K562 (cell line): ENCODE results near the gene IL6R. TPM values are rescaled to one million over a fixed set of nuclear protein-coding genes. Genes with fewer than 3 reads are reported as not detected.

ENCODE experiments used
- BRF1 ChIP-seq: IDR thresholded peaks from 3 replicates; pipeline ENCODE4 v1.6.1; 2011; ENCODE audit warnings: borderline replicate concordance, mild to moderate bottlenecking; ENCODE audit not compliant: insufficient read length; ENCODE audit errors: extremely low read depth
- CREBBP ChIP-seq: IDR thresholded peaks from one replicate; pipeline ENCODE4 v1.6.1; 2012; ENCODE audit warnings: low read depth, mild to moderate bottlenecking, control low read depth, inconsistent platforms, low read length
- DNMT1 ChIP-seq: fragments of 450-650 bp; IDR thresholded peaks from 2 replicates; pipeline ENCODE4 v1.6.1; 2016; ENCODE audit warnings: antibody characterized with exemption, mild to moderate bottlenecking
- EHMT2 ChIP-seq: fragments of 450-650 bp; IDR thresholded peaks from 2 replicates; pipeline ENCODE4 v1.6.1; 2018; ENCODE audit warnings: antibody characterized with exemption
- GATAD2B ChIP-seq: fragments of 450-650 bp; IDR thresholded peaks from 2 replicates; pipeline ENCODE4 v1.6.1; 2017; ENCODE audit warnings: mild to moderate bottlenecking, borderline replicate concordance
- HDAC2 ChIP-seq: fragments of 450-650 bp; IDR thresholded peaks from 2 replicates; pipeline ENCODE4 v1.6.1; 2016; ENCODE audit warnings: mild to moderate bottlenecking
- HINFP ChIP-seq: fragments of 450-650 bp; conservative IDR thresholded peaks from 2 replicates; pipeline ENCODE4 v1.6.1; 2016; ENCODE audit warnings: missing genetic modification characterization, low read depth, mild to moderate bottlenecking, control low read depth, missing compliant biosample characterization
- KLF13 ChIP-seq: fragments of 450-650 bp; IDR thresholded peaks from 2 replicates; pipeline ENCODE4 v1.6.1; 2016; ENCODE audit warnings: missing genetic modification characterization, low read depth, mild to moderate bottlenecking, missing compliant biosample characterization, moderate library complexity, borderline replicate concordance
- MCM5 ChIP-seq: fragments of 450-650 bp; IDR thresholded peaks from 2 replicates; pipeline ENCODE4 v1.6.1; 2016; ENCODE audit warnings: low read depth
- MCM7 ChIP-seq, 2 experiments: fragments of 450-650 bp; IDR thresholded peaks; 2 replicates each; pipeline ENCODE4 v1.6.1; 2016 to 2018
- OTX1 ChIP-seq: fragments of 450-650 bp; formaldehyde crosslinking; IDR thresholded peaks from 2 replicates; pipeline ENCODE4 v1.4.0; 2022; ENCODE audit warnings: mild to moderate bottlenecking
- PHF21A ChIP-seq: fragments of 450-650 bp; IDR thresholded peaks from 2 replicates; pipeline ENCODE4 v1.6.1; 2017; ENCODE audit warnings: low read depth, borderline replicate concordance
- PRMT5 ChIP-seq: sonication (generic); formaldehyde crosslinking; IDR thresholded peaks from 2 replicates; pipeline ENCODE4 v1.5.0; 2020; ENCODE audit warnings: missing genetic modification reagents
- PYGO2 ChIP-seq: fragments of 450-650 bp; IDR thresholded peaks from 2 replicates; pipeline ENCODE4 v1.6.1; 2016; ENCODE audit warnings: mild to moderate bottlenecking, missing genetic modification characterization, moderate library complexity, missing compliant biosample characterization
- SMARCB1 ChIP-seq: IDR thresholded peaks from 2 replicates; pipeline ENCODE4 v1.6.1; 2011; ENCODE audit warnings: improper control_type of control experiment, low read depth; ENCODE audit not compliant: insufficient read length
- SRSF7 ChIP-seq: fragments of 200-400 bp; formaldehyde crosslinking; optimal IDR thresholded peaks from 2 replicates; pipeline ENCODE3; 2017; ENCODE audit warnings: mild to moderate bottlenecking, low read depth, low read length
- TCF7L2 ChIP-seq: fragments of 150-350 bp; IDR thresholded peaks from 2 replicates; pipeline ENCODE4 v1.6.1; 2016; ENCODE audit warnings: low read depth, mild to moderate bottlenecking, low read length, moderate library complexity
- ZBTB2 ChIP-seq: fragments of 450-650 bp; IDR thresholded peaks from 2 replicates; pipeline ENCODE4 v1.6.1; 2016; ENCODE audit warnings: antibody characterized with exemption
- ZNF3 ChIP-seq: fragments of 250-450 bp; sonication (Bioruptor Pico); IDR thresholded peaks from 2 replicates; pipeline ENCODE4 v1.5.0; 2021; ENCODE audit warnings: mild to moderate bottlenecking, moderate library complexity
- polyA plus RNA-seq, 8 experiments: library from polyadenylated mRNA; depleted of rRNA in 4 of 8; stranded (reverse) in 5 of 8; unstranded in 3 of 8; fragments of >200 nt; fragmentation: Nextera tagmentation in 2 of 8; fragmentation: Illumina TruSeq in 1 of 8; extraction: Ambion mirVana in 2 of 8; extraction: Trizol in 1 of 8; gene quantifications; 2 replicates each; pipeline versions ENCODE4 v1.2.1 to v1.2.3, GENCODE V29; 2011 to 2014; ENCODE audit warnings: inconsistent platforms in 1 of 8, missing spikeins in 1 of 8
- total RNA-seq, 7 experiments: library from RNA; depleted of rRNA in 6 of 7; stranded (reverse); fragments of >200 nt in 6 of 7; fragmentation: Illumina TruSeq in 2 of 7; extraction: Trizol in 2 of 7; gene quantifications; 2 replicates each; pipeline versions ENCODE4 v1.2.1 to v1.2.3, GENCODE V29; 2011 to 2021; ENCODE audit warnings: low replicate concordance in 1 of 7
- TF ChIP-seq, protein P1 (sequence below): fragments of 450-650 bp; IDR thresholded peaks from 2 replicates; pipeline ENCODE4 v1.6.1; 2018; ENCODE audit not compliant: partially characterized antibody
- TF ChIP-seq, protein P2 (sequence below): fragments of 450-650 bp; IDR thresholded peaks from 2 replicates; pipeline ENCODE4 v1.7.0; 2016; ENCODE audit warnings: borderline replicate concordance

Gene IL6R
- total and polyA plus RNA-seq, 9 of the 15 experiments (the other 6 are each of a cell fraction or from before 2014, with no cell fraction given): 0.05 to 1.1 (median 0.11) TPM; not detected in 2

DNA sequence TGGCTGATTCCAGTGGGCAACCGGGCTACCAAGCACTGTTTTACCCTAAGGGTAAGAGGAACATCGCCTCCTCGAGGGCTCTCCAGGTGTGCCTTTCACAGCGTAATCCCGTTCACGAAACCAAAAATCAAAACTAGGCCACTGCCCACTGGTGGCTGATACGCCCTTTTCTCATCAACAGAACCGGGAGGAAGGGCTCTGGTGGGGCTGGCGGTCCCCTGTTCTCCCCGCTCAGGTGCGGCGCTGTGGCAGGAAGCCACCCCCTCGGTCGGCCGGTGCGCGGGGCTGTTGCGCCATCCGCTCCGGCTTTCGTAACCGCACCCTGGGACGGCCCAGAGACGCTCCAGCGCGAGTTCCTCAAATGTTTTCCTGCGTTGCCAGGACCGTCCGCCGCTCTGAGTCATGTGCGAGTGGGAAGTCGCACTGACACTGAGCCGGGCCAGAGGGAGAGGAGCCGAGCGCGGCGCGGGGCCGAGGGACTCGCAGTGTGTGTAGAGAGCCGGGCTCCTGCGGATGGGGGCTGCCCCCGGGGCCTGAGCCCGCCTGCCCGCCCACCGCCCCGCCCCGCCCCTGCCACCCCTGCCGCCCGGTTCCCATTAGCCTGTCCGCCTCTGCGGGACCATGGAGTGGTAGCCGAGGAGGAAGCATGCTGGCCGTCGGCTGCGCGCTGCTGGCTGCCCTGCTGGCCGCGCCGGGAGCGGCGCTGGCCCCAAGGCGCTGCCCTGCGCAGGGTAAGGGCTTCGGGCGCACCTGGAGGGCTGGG lies at the start of gene IL6R (continued):
- TF ChIP-seq MCM5 (no peak), HINFP (no peak), MCM7 (IDR thresholded peaks at IDR 0.05) (no peak), CREBBP (no peak), SMARCB1 (no peak), OTX1 (no peak), HDAC2 (no peak), PHF21A (no peak), GATAD2B (no peak; the same call in 1 of the 2 replicates), BRF1 (no peak), KLF13 (tag) (no peak), ZNF3 (CRISPR knock-in tag) (no peak), PRMT5 (CRISPR knock-in tag) (no peak), DNMT1 (no peak), SRSF7 (no peak), TCF7L2 (no peak), EHMT2 (no peak), PYGO2 (no peak), ZBTB2 (no peak)
- TF ChIP-seq, protein P1, sequence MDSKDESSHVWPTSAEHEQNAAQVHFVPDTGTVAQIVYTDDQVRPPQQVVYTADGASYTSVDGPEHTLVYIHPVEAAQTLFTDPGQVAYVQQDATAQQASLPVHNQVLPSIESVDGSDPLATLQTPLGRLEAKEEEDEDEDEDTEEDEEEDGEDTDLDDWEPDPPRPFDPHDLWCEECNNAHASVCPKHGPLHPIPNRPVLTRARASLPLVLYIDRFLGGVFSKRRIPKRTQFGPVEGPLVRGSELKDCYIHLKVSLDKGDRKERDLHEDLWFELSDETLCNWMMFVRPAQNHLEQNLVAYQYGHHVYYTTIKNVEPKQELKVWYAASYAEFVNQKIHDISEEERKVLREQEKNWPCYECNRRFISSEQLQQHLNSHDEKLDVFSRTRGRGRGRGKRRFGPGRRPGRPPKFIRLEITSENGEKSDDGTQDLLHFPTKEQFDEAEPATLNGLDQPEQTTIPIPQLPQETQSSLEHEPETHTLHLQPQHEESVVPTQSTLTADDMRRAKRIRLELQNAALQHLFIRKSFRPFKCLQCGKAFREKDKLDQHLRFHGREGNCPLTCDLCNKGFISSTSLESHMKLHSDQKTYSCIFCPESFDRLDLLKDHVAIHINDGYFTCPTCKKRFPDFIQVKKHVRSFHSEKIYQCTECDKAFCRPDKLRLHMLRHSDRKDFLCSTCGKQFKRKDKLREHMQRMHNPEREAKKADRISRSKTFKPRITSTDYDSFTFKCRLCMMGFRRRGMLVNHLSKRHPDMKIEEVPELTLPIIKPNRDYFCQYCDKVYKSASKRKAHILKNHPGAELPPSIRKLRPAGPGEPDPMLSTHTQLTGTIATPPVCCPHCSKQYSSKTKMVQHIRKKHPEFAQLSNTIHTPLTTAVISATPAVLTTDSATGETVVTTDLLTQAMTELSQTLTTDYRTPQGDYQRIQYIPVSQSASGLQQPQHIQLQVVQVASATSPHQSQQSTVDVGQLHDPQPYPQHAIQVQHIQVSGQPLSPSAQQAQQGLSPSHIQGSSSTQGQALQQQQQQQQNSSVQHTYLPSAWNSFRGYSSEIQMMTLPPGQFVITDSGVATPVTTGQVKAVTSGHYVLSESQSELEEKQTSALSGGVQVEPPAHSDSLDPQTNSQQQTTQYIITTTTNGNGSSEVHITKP: no peak
- TF ChIP-seq, protein P2, sequence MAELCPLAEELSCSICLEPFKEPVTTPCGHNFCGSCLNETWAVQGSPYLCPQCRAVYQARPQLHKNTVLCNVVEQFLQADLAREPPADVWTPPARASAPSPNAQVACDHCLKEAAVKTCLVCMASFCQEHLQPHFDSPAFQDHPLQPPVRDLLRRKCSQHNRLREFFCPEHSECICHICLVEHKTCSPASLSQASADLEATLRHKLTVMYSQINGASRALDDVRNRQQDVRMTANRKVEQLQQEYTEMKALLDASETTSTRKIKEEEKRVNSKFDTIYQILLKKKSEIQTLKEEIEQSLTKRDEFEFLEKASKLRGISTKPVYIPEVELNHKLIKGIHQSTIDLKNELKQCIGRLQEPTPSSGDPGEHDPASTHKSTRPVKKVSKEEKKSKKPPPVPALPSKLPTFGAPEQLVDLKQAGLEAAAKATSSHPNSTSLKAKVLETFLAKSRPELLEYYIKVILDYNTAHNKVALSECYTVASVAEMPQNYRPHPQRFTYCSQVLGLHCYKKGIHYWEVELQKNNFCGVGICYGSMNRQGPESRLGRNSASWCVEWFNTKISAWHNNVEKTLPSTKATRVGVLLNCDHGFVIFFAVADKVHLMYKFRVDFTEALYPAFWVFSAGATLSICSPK: no peak
